Ammon's horn (tissue), 1 donor: ENCODE measurements around the gene TOMM5.

ENCODE experiments used
- DNase-seq: peaks from one replicate; pipeline ENCODE4 v3.0.0-alpha.2; 2016; ENCODE audit warnings: low spot score

TOMM5 gene

DNA sequence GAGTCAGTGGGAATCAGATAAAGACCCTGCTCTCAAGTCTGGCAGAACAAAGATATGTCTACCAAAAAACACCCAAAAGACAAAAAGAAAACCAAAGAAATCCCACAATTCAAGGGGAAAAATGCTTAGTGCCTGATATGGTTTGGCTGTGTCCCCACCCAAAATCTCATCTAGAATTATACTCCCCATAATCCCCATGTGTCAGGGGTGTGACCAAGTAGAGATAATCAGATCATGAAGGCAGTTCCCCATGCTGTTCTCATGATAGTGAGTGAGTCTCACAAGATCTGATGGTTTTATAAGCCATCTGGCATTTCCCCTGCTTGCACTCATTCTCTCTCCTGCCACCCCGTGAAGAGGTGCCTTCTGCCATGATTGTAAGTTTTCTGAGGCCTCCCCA, 29.6 kb downstream of the TOMM5 start:
- no peak for DNase-seq

DNA sequence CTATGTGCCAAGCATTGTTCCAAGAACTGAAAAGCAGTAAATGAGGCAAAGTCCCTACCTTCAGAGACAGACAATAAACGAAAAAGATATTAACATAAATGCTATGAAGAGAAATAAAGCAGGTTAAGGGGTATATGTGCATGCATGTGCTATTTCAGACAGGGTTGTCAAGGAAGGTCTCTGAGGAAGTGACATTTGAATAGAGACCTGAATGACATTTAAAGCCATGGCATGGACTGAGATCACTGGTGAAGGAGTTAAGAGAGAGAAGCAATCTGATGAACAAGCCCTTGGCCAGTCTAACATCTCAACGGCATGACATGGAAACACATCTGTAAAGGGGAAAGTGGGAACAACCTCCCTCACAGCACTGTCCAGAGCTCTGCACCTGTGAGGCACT, 30.7 kb downstream of the TOMM5 start:
- no peak for DNase-seq

DNA sequence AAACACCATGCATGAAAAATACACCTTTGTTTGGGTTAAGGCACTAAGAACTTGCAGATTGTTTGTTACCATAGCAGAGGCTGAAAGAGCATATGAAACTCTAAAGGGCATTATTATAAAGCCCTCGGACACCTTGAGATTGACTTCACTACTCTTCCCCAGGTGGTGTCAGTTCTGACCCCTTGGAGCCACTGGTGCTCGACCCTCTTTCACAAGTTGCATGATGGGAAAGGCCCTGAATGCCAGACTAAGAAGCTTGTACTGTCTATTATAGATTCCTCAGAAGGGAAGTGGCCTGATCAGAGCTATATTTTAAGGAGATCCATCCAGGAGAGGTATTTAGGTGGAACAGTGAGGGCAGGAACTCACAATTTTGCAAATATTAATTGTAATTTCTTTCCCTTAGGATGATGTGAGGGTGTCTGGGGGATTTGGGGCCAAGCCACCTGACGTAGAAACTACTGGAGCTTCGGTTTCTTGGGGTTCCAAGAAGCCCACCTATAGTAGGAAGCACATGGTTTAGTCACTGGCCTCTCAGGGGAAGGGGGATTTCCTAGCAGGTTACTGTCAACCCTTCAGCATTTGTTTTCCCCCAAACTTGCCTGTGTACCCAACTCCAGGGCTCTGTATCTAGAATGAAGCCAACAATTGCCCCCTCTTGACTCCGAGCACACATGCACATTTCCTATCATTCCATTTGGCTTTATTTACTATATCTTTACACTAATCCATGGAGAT, 32.4 kb downstream of the TOMM5 start:
- no peak for DNase-seq

DNA sequence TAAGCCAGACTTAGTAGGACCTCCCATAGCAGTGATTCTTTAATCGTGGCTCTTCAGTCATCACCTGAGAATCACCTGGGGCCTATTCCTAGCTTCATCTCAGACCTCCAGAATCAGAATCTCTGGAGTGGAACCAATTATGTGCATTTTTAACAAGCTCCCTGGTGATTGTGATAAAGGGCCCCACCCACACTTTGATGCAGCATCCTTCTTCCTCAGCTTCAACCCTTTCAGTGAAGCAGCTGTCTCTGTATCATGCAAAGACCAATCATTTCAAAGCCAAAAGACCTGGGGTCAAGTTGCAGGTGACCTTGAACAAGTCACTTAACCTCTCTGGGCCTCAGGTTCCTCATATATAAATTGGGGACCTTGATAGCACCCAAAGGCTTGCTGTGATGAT, 33.3 kb downstream of the TOMM5 start:
- no peak for DNase-seq

DNA sequence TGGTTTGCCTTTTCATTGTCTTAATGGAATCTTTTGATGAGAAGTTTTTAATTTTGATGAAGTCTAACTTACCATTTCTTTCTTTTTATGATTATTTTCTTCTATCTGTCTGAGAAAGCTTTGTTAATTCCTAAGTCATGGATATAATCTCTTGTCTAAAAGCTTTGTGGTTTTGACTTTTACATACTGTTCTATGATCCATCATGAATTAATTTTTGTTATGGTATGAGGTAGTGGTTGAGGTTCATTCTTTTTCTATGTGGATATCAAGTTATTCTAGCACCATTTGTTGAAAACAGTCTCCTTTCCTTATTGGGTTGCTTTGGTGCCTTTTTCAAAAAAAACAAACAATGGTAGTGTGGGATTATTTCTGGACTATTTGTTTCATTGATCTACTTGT, 36.6 kb downstream of the TOMM5 start:
- DNase-seq: no peak

DNA sequence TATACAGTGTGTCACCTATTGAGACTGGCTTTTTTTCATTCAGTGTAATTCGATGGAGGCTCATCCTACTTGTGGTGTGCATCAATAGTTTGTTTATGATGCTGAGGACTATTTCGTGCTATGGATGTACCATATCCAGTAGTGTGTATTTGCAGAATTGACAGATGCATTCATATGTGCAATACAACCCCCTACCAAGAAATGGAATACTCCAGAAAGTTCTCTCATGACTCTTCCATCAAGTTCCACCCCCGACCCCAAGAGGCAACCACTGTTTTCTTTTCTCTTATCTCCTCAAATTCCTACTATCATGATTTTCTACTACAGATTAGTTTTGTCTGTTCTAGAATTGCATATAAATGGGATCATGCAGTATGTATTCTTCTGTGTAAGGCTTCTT, 38.1 kb downstream of the TOMM5 start:
- DNase-seq: no peak

DNA sequence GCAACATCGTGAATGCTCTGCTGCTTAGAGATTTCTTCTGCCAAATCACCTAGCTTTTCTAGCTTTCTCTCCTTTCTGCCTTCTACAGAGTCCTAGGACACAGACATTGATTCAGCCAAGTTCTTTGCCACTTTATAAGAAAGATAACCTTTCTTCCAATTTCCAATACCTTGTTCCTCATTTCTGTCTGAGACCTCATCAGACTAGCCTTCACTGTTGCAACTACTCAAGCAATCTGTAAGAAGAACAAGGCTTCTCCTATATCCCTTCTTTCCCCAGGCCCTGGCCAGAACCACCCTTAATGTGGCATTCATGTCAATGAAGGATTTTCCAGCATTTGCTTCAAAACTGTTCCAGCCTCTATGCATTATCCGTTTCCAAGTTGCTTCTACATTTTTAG, 40.5 kb downstream of the TOMM5 start:
- DNase-seq: no peak

DNA sequence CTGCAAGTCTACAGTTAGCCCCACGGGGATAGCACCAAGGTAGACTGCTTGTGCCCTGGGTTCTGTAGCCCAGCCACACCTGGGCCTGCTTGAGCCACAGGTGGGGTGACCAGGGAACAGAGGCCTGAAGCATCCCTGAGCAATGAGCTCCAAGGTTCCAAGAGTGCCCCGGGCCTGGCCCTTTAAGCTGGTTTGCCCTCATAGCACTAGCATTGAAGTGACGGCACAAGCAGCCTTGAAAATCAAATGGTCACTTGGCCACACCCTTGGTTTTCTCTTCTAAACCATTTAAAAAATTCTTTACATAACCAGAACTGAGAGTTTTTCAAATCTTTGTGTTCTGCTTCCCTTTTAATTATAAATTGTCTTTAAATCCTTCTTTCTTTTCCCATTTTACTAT, 40.9 kb downstream of the TOMM5 start:
- DNase-seq: no peak

DNA sequence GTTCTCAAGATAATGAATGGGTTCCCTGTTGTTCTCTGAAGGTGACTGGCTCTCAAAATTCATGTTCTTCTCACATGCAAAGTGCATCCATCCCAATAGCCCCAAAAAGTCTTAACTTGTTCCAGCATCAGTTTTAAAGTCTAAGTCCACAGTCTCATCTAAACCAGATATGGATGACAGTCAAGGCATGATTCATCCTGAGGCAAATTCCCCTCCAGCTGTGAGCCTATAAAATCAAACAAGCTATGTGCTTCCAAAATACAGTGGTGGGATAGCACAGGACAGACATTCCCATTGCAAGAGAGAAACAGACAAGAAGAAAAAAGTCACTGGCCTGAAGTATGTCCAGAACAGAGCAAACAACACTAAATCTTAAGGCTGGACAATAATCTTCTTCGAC, 41.6 kb downstream of the TOMM5 start:
- DNase-seq: no peak

DNA sequence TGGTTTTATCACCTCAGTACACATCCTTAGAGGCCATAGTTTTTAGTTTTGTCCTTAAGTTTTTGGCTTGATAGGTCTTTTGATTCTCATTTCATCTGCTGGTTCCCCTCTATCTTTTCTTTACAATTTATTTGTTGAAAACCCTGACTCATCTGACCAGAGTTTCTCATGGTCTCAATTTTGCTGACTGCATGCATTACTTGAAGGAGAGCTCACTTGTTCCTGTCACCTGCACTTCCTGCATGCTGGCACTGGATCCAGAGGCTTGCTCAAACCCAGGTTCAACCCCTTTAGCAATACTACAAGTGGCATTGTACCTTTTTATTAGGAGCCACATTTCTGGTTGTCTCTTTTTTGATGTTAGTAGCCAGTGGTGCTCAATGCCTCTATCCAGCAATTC, 42.9 kb downstream of the TOMM5 start:
- no peak for DNase-seq

DNA sequence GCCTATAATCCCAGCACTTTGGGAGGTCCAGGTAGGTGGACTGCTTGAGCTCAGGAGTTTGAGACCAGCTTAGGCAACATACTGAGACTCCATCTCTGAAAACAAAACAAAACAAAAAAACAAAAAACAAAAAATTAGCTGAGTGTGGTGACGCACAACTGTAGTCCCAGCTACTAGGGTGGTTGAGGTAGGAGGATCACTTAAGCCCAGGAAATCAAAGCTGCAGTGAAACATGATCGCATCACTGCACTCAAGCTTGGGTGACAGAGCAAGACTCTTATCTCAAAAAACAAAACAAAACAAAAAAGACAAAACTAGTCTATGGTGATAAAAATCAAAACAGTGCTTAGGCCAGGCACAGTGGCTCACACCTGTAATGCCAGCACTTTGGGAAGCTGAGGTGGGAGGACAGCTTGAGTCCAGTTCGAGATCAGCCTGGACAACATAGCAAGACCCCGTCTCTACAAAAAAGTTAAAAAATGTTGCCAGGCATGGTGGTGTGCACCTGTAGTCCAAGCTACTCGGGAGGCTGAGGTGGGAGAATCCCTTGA, 45.0 kb downstream of the TOMM5 start:
- DNase-seq: no peak

DNA sequence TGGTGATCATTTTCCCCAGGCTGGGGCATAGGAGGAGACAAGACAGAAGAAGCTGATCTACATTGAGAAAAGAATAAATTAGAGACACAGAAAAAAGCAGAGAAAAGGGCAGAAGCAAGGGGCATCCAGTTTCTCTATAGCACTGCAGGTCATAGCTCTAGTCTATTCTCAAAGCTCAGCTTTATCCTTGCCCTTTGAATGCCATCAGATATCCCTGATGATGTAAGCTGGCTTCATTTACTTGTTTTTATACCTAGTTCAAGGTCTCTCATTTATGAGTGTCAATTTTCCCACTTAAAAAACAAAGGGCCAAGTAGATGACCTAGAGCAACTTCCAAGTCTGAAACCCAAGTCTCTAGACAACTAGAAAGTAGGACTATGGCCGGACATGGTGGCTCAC, 48.9 kb downstream of the TOMM5 start:
- DNase-seq: no peak

DNA sequence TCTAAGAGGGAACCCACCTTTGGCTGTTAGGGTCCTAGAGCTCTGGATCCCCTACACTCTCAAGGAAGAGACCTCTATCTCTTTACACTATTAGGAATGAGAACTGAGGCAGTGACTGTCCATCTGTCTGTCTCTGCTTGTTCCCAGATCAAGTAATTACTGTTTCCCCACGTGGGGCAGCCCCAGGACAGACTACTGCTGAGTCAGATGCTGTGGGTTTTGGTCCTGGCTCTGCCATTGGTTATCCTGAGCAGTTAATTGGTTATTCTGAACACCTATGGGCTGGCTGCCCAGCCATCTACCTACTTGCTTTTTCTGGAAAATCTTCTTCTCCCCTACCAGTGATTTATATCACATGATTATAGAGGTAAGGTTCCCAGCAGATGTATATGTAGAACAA, 49.5 kb downstream of the TOMM5 start:
- DNase-seq: no peak

DNA sequence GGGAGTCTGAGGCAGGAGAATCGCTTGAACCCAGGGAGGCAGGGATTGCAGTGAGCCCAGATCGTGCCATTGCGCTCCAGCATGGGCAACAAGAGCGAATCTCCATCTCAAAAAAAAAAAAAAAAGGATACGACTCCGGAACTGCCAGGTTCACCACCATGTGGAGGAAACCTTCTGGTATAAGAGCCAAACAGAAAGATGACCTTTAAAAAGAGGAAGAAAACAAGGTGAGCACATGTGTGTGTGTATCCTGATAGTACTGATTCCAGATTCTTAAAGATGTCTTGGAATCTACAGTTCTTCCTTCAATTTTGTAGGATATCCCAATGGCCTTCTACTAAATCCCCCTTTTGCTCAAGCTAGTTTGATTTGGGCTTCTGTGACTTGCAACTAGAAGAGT, 49.9 kb downstream of the TOMM5 start:
- no peak for DNase-seq

DNA sequence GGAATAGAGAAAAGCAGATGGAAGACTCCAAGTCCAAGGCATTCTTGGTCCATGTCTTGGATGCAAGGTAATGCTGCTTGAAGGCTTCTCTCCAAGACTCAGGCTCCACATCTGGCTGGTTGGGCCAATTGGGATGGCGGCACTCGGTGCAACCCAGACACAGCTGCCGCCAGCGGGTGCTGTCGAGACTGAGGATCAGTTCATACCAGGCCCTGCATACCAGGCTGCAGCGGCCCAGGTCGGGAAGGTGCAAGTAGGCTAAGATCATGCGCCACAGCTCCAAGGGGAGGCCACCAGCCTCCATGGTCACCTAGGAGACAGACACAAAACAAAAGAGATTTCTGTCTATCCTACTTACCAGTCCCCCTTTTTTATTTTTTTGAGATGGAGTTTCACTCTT, 50.9 kb downstream of the TOMM5 start:
- DNase-seq: no peak

DNA sequence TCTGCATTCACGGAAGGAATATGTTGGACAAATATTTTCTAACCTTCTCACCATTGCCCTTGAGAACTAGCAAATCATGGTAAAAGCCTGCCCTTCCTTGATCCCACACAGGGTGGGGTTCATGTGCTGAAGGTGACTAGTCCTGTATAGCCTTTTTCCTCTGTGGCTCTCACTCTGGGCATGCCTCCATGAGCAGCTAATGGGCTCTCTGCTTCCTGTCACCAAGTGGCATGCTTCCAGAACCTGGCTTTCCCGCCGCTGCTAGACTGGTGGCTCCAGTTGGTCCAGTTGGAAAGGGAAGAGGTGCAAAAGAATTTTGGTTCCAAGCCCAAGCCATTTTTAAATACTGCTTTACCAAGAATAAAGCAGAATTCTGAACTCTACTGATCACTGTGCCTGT, 51.8 kb downstream of the TOMM5 start:
- DNase-seq: no peak

DNA sequence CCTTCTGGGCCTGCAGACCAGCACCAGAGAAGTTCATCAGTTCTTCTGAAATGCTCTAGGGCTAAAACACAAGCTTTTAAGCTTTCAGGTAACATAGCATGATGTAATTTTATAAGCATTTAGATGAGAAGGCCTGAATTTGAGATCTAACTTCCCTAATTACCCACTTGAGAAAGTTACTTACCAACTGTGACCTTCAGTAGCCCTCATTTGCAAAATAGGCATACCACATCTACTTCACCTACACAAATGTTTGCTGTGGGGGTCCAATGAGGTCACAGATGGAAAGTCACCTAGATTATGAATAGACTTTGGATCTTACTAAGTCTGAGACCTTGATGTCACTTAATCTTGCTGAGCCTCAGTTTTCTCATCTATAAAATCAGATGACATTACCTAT, 52.8 kb downstream of the TOMM5 start:
- no peak for DNase-seq
